ENCODE data around the gene CORO7.

Gene CORO7

DNA sequence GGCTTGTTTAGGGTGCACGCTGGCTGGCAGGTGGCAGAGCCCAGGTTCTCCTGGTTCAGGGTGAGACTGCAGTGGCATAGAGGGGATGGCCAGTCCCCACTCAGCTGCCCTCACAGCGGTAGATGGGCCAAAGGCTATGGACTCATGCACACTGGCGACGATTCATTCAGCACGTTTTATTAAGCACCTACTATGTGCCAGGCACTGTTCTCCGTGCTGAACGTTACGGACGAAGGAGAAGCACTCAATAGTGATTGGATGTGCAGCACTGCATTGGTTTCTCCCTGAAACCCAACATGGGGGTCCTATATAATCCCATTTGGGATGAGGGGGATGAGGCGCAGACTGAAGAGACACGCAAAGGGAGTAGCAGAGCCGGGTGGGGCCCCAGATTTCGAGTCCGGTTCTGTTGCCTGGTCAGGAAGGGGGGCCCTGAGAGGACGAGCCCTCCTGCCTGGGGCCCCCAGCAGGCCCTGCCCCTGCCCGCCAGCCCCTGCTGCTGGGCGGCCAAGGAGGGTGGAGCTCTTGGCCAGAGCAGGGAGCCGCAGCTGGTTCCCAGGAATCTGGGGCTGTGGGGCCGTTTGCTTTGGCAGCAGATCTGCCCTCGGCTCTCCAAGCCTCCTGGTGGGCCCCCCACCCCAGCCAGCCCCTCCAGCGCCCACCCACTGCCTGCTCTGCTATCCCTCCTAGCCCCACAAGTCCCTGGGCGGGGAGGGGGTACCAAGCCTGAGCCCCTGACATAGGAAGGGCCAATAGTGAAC lies 91.7 kb downstream of the CORO7 start:
- no peak for DNase-seq (ENCODE audit: extremely low read depth in 1 of 2, low read depth in 1 of 2)

DNA sequence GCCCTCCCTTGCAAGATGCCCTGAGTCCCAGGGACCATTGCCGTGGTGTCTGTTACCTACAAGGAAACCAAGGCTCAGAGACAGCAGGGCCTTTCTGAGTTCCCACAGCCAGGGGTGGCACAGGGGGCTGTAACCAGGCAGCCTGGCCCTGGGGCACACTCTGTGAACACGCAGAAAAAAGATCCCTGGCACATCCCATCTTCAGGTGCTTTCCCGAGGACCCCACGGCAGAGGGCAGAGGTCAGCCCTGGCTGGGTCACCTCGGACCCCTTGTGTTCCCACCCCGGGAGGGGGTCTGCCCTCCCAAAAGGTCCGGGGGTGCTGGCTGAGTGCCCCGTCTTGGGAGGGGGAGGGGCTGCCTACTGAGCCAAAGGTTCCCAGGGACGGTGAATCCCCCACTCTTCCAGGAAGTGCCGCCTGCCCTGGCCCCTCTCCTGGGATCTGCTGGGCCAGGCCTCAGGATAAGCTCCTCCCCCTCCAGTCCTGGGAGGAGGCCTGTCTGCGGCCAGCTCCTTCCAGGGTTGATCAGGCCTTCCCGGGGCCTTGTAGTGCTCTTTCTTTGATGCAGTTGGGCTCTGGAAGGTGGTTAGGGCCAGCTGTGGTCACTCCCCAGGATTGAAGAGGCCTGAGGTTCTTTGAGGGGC lies 92.4 kb downstream of the CORO7 start:
- no peak for DNase-seq (ENCODE audit: extremely low read depth in 1 of 2, low read depth in 1 of 2)

DNA sequence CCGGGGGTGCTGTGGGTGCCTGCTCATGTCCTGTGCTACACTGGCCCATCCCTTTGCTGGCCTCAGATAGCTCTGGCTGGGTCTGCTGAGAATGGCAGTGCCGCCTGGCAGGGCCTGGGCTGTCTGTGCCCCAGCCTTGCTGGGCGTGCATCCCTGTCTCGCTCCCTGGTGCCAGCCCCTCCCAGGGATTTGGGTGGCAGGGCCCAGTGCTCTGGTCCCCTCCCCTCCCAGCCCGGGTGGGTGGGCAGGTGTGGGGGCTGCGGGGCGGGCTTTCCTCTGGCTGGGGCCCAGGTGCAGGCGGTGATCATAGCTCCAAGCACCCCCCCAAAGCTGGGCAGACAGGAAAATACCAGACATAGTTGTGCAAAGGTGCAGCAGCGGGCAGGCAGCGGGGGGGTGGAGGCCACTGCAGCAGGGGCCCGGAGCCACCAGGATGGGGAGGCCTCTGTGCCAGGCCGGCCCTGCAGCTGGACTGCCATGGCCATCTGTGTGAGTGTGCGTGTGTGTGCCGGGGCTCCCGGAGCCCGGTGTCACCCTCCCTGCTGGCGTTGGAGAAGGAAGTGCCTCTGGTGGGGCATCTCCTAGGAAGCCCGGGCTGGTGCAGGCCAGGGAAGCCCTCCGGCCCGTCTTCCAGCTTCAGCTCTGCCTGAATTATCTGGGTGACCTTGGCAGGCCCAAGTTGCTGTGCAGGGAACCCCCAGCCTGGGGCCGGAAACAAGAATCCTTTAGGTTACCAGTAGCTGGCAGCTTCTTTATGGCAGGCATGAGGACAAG lies 93.1 kb downstream of the CORO7 start:
- DNase-seq (ENCODE audit: extremely low read depth in 1 of 2, low read depth in 1 of 2): no peak

DNA sequence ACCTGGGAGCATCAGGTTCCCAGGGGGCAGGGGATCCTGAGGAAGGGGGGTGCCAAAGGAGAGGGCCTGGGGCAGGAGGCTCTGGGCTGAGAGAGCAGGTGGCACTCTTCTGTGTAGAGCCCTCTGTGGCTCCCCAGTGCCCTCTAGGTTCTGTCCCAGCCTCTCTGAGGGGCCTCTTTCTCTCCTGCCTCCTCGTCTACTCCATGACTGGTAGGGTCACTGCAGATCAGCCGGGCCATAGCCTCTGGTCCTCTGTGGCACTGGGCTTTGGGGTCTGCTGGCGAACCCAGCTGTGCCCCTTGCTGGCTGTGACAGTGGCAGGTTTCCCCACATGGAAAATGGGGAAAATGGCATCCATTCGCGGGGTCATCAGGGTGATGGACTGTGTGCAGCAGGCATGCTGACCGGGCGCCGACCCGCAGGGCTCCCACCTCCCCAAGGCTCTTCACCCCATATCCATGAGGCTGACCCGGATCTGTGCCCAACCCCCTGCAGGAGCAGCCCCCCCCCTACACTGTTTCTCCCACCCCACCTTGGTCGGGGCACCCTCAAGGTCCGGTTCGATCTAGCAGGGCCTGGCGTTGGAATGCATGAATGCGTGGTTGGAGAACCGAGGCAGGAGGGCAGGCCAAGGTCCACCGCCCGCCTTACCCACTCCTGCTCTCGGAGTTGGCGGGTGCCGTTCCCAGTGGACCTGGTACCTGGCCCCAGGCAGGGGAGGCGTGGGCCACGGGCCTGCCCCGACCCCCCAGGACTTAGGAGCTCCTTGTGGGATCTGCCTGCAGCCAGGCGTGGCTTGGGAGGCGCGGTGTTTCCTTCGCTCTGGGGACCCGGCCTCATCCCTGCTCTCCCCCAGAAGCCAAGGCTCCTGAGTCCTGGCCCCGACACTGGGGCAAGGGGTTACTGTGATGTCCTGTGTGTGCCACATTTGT lies 94.0 kb downstream of the CORO7 start:
- DNase-seq (ENCODE audit: extremely low read depth in 1 of 2, low read depth in 1 of 2): no peak

DNA sequence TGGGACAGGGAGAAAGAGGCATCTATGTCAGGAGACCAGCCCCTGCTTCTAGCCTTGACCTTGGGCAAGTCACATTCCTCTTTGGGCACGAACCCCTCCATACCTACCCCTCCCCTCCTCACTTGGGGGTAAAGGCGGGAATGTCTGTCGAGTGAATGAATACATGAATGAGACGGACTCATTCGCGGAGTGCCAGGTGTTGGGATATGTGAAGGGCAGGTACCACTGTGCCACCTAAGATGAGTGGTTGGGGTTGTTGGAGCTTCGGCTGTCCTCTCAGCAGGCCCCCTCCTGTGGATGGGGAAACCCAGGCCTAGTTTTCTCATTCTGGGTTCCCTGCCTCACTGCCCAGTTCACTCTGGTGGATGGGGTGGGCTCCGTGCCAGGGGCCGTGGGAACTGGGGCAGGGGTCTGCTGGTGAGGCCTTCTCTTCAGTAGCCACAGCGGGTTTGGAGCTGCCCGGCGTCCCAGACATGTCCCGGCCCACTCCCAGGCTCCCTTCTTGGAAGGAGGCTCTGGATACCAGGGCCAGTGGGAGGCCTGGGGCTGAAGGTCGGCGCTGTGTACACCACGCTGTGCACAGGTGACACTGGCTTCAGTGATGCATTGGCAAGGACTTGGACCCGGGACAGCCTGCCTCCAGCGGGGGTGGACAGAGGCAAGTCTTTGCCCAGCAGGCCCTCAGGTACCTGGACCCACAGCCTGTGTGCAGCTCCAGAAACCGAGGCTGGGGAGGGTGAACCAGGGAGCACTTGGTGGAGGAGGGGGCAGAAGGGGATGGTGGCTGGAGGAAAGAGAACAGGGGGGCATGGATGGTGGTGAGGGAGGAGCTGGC lies 94.9 kb downstream of the CORO7 start:
- DNase-seq (ENCODE audit: extremely low read depth in 1 of 2, low read depth in 1 of 2): no peak

DNA sequence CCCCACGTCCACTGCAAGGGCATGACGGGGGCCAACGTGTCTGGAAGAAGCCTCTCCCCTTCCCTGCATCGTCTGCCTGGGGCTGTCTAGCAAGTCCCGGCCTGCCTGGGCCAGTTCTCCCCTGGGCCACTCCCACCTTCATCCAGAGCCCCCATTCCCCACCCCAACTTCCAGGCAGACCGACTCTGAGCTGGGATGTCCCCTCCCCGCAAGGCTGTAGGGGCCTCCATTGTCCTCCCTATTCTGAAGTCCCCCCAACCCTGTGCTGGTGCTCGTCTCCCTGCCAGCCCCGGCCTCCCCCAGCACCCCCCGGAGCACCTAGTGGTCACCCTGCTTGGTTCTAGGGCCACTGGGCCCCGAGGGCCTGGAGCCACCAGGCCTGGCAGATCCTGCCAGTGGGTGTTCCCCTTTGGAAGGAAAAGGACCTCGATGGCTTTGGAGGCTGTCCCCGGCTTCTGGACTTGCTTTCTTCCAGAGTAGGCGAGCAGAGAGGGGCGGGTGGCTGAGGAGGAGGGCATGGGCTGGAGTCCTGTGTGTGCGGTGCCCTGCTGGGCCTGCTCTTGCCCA lies 95.7 kb downstream of the CORO7 start:
- no peak for DNase-seq (ENCODE audit: extremely low read depth in 1 of 2, low read depth in 1 of 2)

DNA sequence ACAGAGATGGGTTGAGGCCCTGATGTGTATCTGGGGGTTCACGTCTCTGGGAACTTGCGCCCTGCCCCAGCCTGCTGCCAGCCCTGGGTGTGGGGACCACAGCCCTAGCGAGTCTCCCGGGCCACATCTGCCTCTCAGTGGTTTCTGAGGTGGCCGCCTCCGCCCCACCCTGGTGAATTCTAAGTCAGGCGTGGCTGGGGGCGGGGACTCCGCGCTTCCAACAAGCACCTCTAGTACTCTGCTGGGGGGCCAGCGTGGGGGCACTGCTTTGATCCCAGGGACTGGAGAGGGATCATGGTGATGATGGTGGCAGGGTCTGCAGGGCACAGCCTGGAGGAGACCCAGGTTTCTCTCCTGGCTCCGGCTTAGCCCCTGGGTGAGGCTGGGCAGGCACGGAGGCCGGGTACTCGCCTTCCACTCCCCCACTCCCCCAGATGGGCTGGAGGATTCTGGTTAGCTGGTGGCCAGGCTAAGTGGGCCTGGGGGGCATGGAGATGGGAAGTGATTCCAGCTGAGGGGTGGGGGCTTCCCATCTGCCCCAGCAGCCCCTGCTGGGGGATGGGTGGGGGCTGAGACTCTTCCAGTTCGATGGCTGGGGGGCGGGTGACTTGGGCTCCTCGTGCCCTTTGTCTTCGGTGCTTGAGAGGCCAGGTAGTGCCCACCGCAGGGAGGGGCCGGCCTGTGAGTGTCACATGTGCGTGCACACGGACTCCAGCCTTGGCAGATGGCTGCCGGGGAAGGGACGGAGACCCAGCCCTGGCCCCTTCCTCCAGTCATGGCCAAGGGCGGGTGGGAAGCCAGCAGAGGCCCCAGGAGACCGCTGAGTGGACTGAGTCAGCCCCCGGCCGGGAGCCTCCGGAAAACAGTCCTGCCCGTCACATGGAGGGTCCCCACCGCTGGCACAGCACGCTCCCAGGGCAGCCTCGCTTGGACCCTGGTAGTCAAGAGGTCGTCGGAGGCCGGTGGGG lies 96.7 kb downstream of the CORO7 start:
- peak; percentile 60 to 66 for DNase-seq (ENCODE audit: extremely low read depth in 1 of 2, low read depth in 1 of 2)

DNA sequence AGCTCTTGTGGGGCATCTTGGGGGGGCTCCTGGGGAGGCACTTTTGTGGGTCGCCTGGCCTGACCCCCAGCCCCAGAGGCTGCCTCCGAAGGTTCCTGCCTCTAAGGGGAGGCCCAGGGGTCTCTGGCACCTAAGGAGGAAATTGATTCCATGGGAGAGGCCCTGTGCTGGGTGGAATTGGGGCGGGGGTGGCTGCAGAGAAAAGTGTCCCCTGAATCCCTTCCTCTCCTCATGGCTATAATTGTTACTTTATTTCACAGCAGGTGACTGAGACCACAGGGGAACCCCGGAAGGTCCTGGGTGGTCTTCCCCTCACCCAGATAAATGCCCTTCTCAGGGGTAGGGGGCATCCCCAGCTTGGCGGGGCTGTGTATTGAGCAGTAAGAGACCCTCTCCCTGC lies 97.4 kb downstream of the CORO7 start:
- DNase-seq (ENCODE audit: extremely low read depth in 1 of 2, low read depth in 1 of 2): no peak

DNA sequence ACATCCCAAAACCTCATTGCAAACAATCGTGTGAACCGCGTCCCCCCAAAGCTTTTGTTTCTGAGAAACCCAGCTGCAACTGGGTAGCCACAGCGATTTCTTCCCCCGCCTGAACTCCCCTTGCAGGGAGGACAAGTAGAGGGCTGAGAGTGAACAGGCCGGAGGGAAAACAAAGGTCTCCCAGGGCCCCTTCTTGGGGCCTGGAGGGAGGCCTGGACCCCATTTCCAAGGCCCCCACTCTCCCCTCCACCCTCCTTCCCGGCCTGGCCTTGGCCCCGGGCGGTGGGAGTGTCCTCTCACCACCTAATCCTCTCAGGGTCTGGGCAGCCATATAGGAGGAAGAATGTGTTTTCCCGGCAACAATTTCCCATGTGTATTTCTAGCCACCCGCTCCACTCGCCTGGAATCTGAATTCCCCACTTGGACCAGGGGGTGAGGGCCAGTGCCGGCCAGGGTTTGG lies 97.9 kb downstream of the CORO7 start:
- DNase-seq (ENCODE audit: extremely low read depth in 1 of 2, low read depth in 1 of 2): no peak

DNA sequence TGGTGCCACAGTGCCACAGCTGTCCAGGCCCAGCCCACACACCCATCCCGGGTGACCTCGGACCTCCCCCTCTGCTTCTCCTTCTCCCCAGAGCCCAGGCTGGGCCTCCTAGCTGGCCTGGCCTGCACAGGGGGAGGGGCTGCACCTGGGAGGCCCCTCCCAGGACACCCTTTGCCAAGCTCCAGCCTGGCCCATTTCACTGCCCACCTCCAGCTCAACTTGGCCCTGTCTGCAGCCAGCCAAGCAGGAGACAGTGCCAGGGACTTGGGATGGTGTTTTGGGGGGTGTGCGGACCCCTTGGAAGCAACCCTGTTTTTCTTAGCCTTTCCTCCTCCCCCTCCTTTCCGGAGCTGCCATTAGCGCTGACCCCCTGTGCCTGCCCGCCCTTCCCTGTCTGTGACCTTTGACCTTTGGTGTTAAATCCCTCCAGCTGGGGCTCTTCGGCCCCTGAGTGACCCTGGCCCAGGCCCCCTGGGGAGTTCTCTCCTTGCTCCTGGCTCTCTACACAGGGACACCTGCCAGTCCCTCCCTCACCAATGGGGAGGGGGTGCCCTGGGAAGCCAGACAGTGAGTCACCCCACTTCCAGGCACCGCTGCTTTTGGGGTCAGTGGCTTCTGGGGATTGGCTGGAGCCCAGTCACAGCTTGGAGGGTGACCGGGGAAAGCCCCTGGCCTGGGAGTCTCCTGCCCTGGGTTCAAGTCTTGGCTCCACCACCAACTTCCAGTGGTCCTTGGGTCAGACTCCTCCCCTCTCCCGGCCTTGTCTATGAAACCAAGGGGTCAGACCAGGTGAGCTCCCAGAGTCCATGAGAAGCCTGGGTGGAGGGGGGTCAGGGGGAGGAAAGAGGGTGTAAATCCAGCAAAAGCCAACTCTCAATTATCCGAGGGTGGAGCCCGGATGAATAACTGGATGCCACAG lies 98.6 kb downstream of the CORO7 start:
- DNase-seq (ENCODE audit: extremely low read depth in 1 of 2, low read depth in 1 of 2): no peak

DNA sequence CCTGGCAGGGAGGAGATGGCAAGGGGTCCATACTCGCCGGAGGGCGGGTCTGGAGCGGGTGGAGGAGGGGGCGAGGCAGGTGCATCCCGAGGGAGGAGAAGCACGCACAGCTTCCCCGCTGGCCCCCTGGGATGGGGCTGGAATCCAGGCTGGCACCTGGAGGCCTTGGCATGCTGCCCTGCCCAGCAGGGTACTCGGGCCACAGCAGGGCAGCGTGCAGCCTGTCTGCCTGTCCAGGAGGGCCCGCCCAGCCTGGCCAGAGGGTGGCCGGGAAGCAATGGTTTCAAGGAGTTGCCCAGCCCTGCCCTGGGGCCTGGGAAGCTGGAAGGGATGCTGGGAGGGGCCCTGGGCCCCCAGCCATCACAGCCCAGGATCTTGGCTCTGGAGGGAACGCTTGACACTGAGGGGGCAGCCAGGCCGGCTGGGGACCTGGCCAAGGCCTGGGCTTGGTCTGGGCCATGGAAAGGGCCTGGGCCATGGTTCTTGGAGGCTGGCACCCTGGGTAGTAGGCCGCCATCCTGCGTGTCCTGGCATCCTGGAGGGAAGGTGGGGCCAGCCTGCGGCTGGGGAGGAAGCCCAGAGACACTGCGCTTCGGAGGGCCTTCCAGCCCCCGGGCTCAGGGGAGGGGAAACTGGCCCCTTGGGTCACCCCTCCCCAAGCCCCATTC lies 99.4 kb downstream of the CORO7 start:
- no peak for DNase-seq (ENCODE audit: extremely low read depth in 1 of 2, low read depth in 1 of 2)

DNA sequence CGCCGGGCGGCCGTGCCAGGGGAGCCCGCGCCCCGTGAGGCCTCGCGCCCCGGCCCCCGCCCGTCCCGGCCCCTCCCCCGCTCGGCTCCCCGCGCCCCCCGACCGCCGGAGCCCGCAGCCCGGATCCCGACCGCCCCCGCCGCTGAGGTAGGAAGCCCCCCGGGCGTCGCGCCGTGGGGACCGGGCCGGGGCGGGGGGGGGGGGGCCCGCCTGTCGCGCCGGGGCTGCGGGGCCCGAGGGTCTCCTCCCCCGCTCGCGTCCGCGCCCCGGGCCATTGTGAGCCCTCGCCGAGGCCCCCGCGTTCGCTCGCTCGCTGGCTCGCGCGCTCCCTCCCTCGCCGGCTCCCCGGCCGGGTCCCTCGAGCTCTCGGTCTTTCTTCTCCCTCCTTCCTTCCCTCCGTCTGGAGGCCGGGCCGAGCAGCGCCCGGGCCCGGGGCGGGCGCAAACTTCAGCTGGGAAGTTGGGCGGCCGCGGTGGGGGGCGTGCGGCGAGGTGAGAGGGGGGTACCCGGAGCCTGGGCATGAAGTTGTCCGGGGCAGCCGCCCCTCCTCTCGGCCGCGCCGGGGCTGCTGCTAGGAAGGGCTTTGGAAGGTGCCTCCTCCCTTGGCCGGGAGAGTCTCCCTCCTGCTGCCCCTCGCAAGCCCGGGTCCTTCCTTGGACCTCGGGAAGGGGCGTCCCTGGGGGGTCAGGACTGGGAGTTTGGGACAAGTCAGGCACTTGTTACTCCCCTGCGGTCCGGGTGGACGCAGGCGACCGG lies 100.1 kb downstream of the CORO7 start:
- no peak for DNase-seq (ENCODE audit: extremely low read depth in 1 of 2, low read depth in 1 of 2)

DNA sequence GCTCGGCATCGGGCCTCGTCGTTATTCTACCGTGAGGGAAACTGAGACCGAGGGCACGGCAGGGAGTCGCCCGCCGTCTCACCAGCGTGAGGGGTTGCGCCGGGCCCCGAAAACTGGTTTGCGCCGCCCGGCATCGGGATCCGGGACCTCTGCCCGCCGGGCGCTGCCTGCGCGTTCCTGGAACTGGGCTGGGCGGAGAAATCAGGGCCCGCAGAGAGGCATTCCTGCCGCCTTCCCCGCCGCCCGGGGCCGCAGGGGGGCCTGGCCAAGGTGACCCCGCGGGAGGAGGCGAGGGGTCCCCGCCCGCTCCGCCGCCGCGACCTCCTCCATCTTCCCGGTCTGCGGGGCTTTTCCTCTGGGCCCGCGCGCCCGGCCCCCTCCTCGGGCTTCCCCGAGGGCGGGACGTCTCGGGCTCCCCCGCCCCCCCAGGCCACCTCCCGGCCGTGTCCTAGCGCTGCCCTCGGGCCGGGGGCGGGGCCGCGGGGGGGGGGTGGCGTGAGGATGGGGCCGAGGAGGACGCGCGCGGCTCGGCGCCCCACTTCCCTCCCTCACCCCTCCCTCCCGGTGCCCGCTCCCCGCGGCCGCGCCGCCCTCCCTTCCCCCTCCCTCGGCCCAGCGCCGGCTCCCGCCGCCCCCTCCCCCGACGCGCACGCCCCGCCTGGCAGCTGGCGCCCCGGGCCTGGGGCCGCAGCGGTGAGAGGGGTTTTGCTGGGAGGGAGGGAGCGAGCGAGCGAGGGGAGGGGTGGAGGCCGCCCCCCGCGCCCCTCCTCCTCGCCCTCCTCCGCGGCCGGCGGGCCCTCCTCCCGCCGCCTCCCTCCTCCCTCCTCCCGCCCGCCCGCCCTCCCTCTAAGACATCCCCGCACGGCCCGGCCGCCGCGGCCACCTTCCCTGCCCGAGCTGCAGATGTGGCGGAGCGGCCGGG lies 100.9 kb downstream of the CORO7 start, which contains the start of gene GLIS2:
Gene GLIS2 (plus strand): TSS at position 882 of the 922 bp plus-strand sequence. CDS start 16,214 bp downstream, outside the sequence.
- no peak for DNase-seq (ENCODE audit: extremely low read depth in 1 of 2, low read depth in 1 of 2)

DNA sequence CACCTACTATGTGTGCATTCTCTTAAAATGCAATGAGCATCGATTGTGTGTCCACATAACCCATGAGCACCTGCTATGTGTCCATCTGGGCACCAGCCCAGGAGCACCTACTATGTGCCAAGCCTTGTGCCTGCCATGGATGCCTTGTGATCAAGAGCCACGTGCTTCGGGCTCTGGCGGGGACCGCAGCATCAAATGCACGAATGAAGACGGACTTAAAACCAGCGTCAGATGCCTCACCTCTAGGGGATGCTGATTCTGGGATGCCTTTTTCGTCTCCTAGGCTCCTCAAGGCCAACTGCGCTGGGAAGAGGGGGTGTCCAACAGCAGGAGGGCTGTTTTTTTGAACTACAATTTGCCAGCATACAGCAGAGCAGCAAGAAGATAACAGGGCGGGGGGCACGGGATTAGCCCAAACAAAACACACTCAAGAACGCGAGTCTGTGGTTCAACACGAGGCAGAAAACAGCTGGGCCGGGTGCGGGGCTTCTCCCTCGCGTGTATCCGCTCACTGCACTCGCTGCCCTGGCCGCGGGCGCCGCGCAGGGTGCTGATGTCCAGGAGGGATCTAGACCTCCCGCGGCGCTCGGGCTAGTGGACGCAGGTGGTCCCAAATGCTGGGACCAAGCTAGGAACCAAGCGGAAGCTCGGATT lies 101.7 kb downstream of the CORO7 start:
- no peak for DNase-seq (ENCODE audit: extremely low read depth in 1 of 2, low read depth in 1 of 2)
